ENCODE measurements around the gene TTYH1.
A peak's percentile ranks its signal among the peaks of the same experiment; 100 is the strongest.
"Not testable (repeated sequence)": the region's sequence is repeated elsewhere in the genome, so short reads cannot be mapped to it uniquely, and the experiment has no call there.

The TTYH1 gene

GRCh38 chr19:54379187-54379678, 36.0 kb upstream of the TTYH1 start:
- Histone ChIP-seq H3K27me3 (ENCODE audit: control insufficient read depth in 1 of 2, insufficient read depth in 2 of 2, low read length in 2 of 2) (no peaks in the 10 kb centered on the region), H3K9me3 (ENCODE audit: control insufficient read depth in 2 of 2, low read length in 2 of 2) (peaks cover 0 to 2% of the 10 kb centered on the region in 2 donors), H3K27ac (ENCODE audit: low read length) (no peak overlapping the region), H3K9ac (ENCODE audit: low read length in 2 of 2) (no peak overlapping the region), H3K4me1 (ENCODE audit: control insufficient read depth, insufficient read depth, low read length) (no peaks in the 10 kb centered on the region), H3K4me3 (ENCODE audit: low read length in 2 of 2) (no peak overlapping the region), H3K36me3 (ENCODE audit: control insufficient read depth in 2 of 2, insufficient read depth in 2 of 2, low read length in 2 of 2) (no peaks in the 10 kb centered on the region)

- Histone ChIP-seq H3K4me1 (ENCODE audit: control insufficient read depth, insufficient read depth, low read length) (no peaks in the 10 kb centered on the region), H3K27me3 (ENCODE audit: control insufficient read depth in 1 of 2, insufficient read depth in 2 of 2, low read length in 2 of 2) (peaks cover 0 to 4% of the 10 kb centered on the region in 2 donors), H3K4me3 (ENCODE audit: low read length in 2 of 2) (no peak overlapping the region), H3K27ac (ENCODE audit: low read length) (no peak overlapping the region), H3K9ac (ENCODE audit: low read length in 2 of 2) (no peak overlapping the region), H3K36me3 (ENCODE audit: control insufficient read depth in 2 of 2, insufficient read depth in 2 of 2, low read length in 2 of 2) (no peaks in the 10 kb centered on the region), H3K9me3 (ENCODE audit: control insufficient read depth in 2 of 2, low read length in 2 of 2) (peaks cover 0 to 2% of the 10 kb centered on the region in 2 donors)
These were observed 34.4 kb upstream of the TTYH1 start for GRCh38 chr19:54380897-54381296.

- H3K27ac ChIP-seq (ENCODE audit: low read length); H3K4me3 ChIP-seq (ENCODE audit: low read length in 2 of 2); H3K9ac ChIP-seq (ENCODE audit: low read length in 2 of 2); H3K27me3 ChIP-seq (ENCODE audit: control insufficient read depth in 1 of 2, insufficient read depth in 2 of 2, low read length in 2 of 2); H3K4me1 ChIP-seq (ENCODE audit: control insufficient read depth, insufficient read depth, low read length); H3K9me3 ChIP-seq (ENCODE audit: control insufficient read depth in 2 of 2, low read length in 2 of 2); H3K36me3 ChIP-seq (ENCODE audit: control insufficient read depth in 2 of 2, insufficient read depth in 2 of 2, low read length in 2 of 2): not testable (repeated sequence)
These were observed 33.2 kb upstream of the TTYH1 start for GRCh38 chr19:54382041-54382440.

GRCh38 chr19:54383330-54383729, 31.9 kb upstream of the TTYH1 start:
- H3K9me3 ChIP-seq (ENCODE audit: control insufficient read depth in 2 of 2, low read length in 2 of 2) = peaks cover 0 to 2% of the 10 kb centered on the region in 2 donors
- H3K27ac ChIP-seq (ENCODE audit: low read length) = no peak overlapping the region
- no peaks in the 10 kb centered on the region for H3K36me3 ChIP-seq (ENCODE audit: control insufficient read depth in 2 of 2, insufficient read depth in 2 of 2, low read length in 2 of 2)
- H3K4me1 ChIP-seq (ENCODE audit: control insufficient read depth, insufficient read depth, low read length) = peaks cover 4% of the 10 kb centered on the region
- H3K9ac ChIP-seq (ENCODE audit: low read length in 2 of 2) = no peak overlapping the region
- H3K27me3 ChIP-seq (ENCODE audit: control insufficient read depth in 1 of 2, insufficient read depth in 2 of 2, low read length in 2 of 2) = peaks cover 0 to 10% of the 10 kb centered on the region in 2 donors
- no peak overlapping the region for H3K4me3 ChIP-seq (ENCODE audit: low read length in 2 of 2)

GRCh38 chr19:54387991-54388801, 27.1 kb upstream of the TTYH1 start:
- Histone ChIP-seq H3K9ac (ENCODE audit: low read length in 2 of 2) (no peak overlapping the region), H3K4me1 (ENCODE audit: control insufficient read depth, insufficient read depth, low read length) (peaks cover 9% of the 10 kb centered on the region), H3K36me3 (ENCODE audit: control insufficient read depth in 2 of 2, insufficient read depth in 2 of 2, low read length in 2 of 2) (no peaks in the 10 kb centered on the region), H3K27me3 (ENCODE audit: control insufficient read depth in 1 of 2, insufficient read depth in 2 of 2, low read length in 2 of 2) (peaks cover 14 to 19% of the 10 kb centered on the region in 2 donors), H3K4me3 (ENCODE audit: low read length in 2 of 2) (peak overlapping the region; percentile 43 to 44), H3K27ac (ENCODE audit: low read length) (no peak overlapping the region), H3K9me3 (ENCODE audit: control insufficient read depth in 2 of 2, low read length in 2 of 2) (no peaks in the 10 kb centered on the region)

GRCh38 chr19:54388802-54389139, 26.5 kb upstream of the TTYH1 start:
- H3K27me3 ChIP-seq (ENCODE audit: control insufficient read depth in 1 of 2, insufficient read depth in 2 of 2, low read length in 2 of 2) = peaks cover 14 to 19% of the 10 kb centered on the region in 2 donors
- H3K9me3 ChIP-seq (ENCODE audit: control insufficient read depth in 2 of 2, low read length in 2 of 2) = no peaks in the 10 kb centered on the region
- H3K27ac ChIP-seq (ENCODE audit: low read length) = no peak overlapping the region
- H3K4me3 ChIP-seq (ENCODE audit: low read length in 2 of 2) = peak overlapping the region in 1 of 2 donors; percentile 44
- H3K36me3 ChIP-seq (ENCODE audit: control insufficient read depth in 2 of 2, insufficient read depth in 2 of 2, low read length in 2 of 2) = no peaks in the 10 kb centered on the region
- no peak overlapping the region for H3K9ac ChIP-seq (ENCODE audit: low read length in 2 of 2)
- peaks cover 9% of the 10 kb centered on the region for H3K4me1 ChIP-seq (ENCODE audit: control insufficient read depth, insufficient read depth, low read length)

- no peaks in the 10 kb centered on the region for H3K36me3 ChIP-seq (ENCODE audit: control insufficient read depth in 2 of 2, insufficient read depth in 2 of 2, low read length in 2 of 2)
- no peak overlapping the region for H3K9ac ChIP-seq (ENCODE audit: low read length in 2 of 2)
- no peak overlapping the region for H3K27ac ChIP-seq (ENCODE audit: low read length)
- peaks cover 9% of the 10 kb centered on the region for H3K4me1 ChIP-seq (ENCODE audit: control insufficient read depth, insufficient read depth, low read length)
- H3K4me3 ChIP-seq (ENCODE audit: low read length in 2 of 2) = no peak overlapping the region
- H3K27me3 ChIP-seq (ENCODE audit: control insufficient read depth in 1 of 2, insufficient read depth in 2 of 2, low read length in 2 of 2) = peaks cover 14 to 23% of the 10 kb centered on the region in 2 donors
- H3K9me3 ChIP-seq (ENCODE audit: control insufficient read depth in 2 of 2, low read length in 2 of 2) = no peaks in the 10 kb centered on the region
These were observed 25.7 kb upstream of the TTYH1 start for GRCh38 chr19:54389553-54389952.

GRCh38 chr19:54390942-54391577, 24.2 kb upstream of the TTYH1 start:
- Histone ChIP-seq H3K4me3 (ENCODE audit: low read length in 2 of 2) (no peak overlapping the region), H3K27me3 (ENCODE audit: control insufficient read depth in 1 of 2, insufficient read depth in 2 of 2, low read length in 2 of 2) (peaks cover 14 to 18% of the 10 kb centered on the region in 2 donors), H3K36me3 (ENCODE audit: control insufficient read depth in 2 of 2, insufficient read depth in 2 of 2, low read length in 2 of 2) (no peaks in the 10 kb centered on the region), H3K4me1 (ENCODE audit: control insufficient read depth, insufficient read depth, low read length) (peaks cover 9% of the 10 kb centered on the region), H3K9ac (ENCODE audit: low read length in 2 of 2) (no peak overlapping the region), H3K27ac (ENCODE audit: low read length) (no peak overlapping the region), H3K9me3 (ENCODE audit: control insufficient read depth in 2 of 2, low read length in 2 of 2) (no peaks in the 10 kb centered on the region)

GRCh38 chr19:54391589-54392061, 23.6 kb upstream of the TTYH1 start:
- peaks cover 9% of the 10 kb centered on the region for H3K4me1 ChIP-seq (ENCODE audit: control insufficient read depth, insufficient read depth, low read length)
- H3K4me3 ChIP-seq (ENCODE audit: low read length in 2 of 2) = no peak overlapping the region
- no peak overlapping the region for H3K9ac ChIP-seq (ENCODE audit: low read length in 2 of 2)
- peaks cover 14 to 18% of the 10 kb centered on the region in 2 donors for H3K27me3 ChIP-seq (ENCODE audit: control insufficient read depth in 1 of 2, insufficient read depth in 2 of 2, low read length in 2 of 2)
- H3K36me3 ChIP-seq (ENCODE audit: control insufficient read depth in 2 of 2, insufficient read depth in 2 of 2, low read length in 2 of 2) = no peaks in the 10 kb centered on the region
- no peaks in the 10 kb centered on the region for H3K9me3 ChIP-seq (ENCODE audit: control insufficient read depth in 2 of 2, low read length in 2 of 2)
- no peak overlapping the region for H3K27ac ChIP-seq (ENCODE audit: low read length)

- no peaks in the 10 kb centered on the region for H3K9me3 ChIP-seq (ENCODE audit: control insufficient read depth in 2 of 2, low read length in 2 of 2)
- no peak overlapping the region for H3K9ac ChIP-seq (ENCODE audit: low read length in 2 of 2)
- H3K27me3 ChIP-seq (ENCODE audit: control insufficient read depth in 1 of 2, insufficient read depth in 2 of 2, low read length in 2 of 2) = peaks cover 14 to 18% of the 10 kb centered on the region in 2 donors
- no peak overlapping the region for H3K4me3 ChIP-seq (ENCODE audit: low read length in 2 of 2)
- H3K4me1 ChIP-seq (ENCODE audit: control insufficient read depth, insufficient read depth, low read length) = peaks cover 9% of the 10 kb centered on the region
- H3K36me3 ChIP-seq (ENCODE audit: control insufficient read depth in 2 of 2, insufficient read depth in 2 of 2, low read length in 2 of 2) = no peaks in the 10 kb centered on the region
- no peak overlapping the region for H3K27ac ChIP-seq (ENCODE audit: low read length)
These were observed 23.2 kb upstream of the TTYH1 start for GRCh38 chr19:54392105-54392504.

GRCh38 chr19:54393381-54393780, 21.9 kb upstream of the TTYH1 start:
- H3K36me3 ChIP-seq (ENCODE audit: control insufficient read depth in 2 of 2, insufficient read depth in 2 of 2, low read length in 2 of 2) = no peaks in the 10 kb centered on the region
- H3K9ac ChIP-seq (ENCODE audit: low read length in 2 of 2) = no peak overlapping the region
- H3K9me3 ChIP-seq (ENCODE audit: control insufficient read depth in 2 of 2, low read length in 2 of 2) = no peaks in the 10 kb centered on the region
- H3K4me1 ChIP-seq (ENCODE audit: control insufficient read depth, insufficient read depth, low read length) = peaks cover 4% of the 10 kb centered on the region
- no peak overlapping the region for H3K27ac ChIP-seq (ENCODE audit: low read length)
- no peak overlapping the region for H3K4me3 ChIP-seq (ENCODE audit: low read length in 2 of 2)
- H3K27me3 ChIP-seq (ENCODE audit: control insufficient read depth in 1 of 2, insufficient read depth in 2 of 2, low read length in 2 of 2) = peaks cover 13 to 14% of the 10 kb centered on the region in 2 donors

Data from stomach smooth muscle (tissue), 2 donors.